HFF-Myc (cell line): ENCODE measurements around the gene FAU.
"Not testable (repeated sequence)": the region's sequence is repeated elsewhere in the genome, so short reads cannot be mapped to it uniquely, and the experiment has no call there.

Experiments
- DNase-seq: peaks from one replicate; pipeline ENCODE4 v3.0.0-alpha.2; 2011; ENCODE audit warnings: low read depth; ENCODE audit errors: extremely low read depth
- H3K4me3 ChIP-seq: replicated peaks from 2 replicates; pipeline ENCODE4 v1.5.1; 2011; ENCODE audit warnings: low read depth, mild to moderate bottlenecking, control low read depth, low read length
- TF ChIP-seq, protein P1 (sequence below): IDR thresholded peaks from 2 replicates; pipeline ENCODE4 v1.5.1; 2012; ENCODE audit warnings: mild to moderate bottlenecking, low read depth, low read length, control low read depth; ENCODE audit errors: missing control alignments

The FAU gene

GRCh38 chr11:65151331-65151899, 29.5 kb upstream of the FAU start:
- no peak for DNase-seq

GRCh38 chr11:65150509-65151299, 28.8 kb upstream of the FAU start:
- peak; percentile 78 for DNase-seq
- TF ChIP-seq, protein P1, sequence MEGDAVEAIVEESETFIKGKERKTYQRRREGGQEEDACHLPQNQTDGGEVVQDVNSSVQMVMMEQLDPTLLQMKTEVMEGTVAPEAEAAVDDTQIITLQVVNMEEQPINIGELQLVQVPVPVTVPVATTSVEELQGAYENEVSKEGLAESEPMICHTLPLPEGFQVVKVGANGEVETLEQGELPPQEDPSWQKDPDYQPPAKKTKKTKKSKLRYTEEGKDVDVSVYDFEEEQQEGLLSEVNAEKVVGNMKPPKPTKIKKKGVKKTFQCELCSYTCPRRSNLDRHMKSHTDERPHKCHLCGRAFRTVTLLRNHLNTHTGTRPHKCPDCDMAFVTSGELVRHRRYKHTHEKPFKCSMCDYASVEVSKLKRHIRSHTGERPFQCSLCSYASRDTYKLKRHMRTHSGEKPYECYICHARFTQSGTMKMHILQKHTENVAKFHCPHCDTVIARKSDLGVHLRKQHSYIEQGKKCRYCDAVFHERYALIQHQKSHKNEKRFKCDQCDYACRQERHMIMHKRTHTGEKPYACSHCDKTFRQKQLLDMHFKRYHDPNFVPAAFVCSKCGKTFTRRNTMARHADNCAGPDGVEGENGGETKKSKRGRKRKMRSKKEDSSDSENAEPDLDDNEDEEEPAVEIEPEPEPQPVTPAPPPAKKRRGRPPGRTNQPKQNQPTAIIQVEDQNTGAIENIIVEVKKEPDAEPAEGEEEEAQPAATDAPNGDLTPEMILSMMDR, result no peak
- H3K4me3 ChIP-seq, result no peak overlapping the region

More at GRCh38 chr11:65151331-65151899, 29.5 kb upstream of the FAU start:
- TF ChIP-seq, protein P1, result no peak
- H3K4me3 ChIP-seq, result no peak overlapping the region

DNA sequence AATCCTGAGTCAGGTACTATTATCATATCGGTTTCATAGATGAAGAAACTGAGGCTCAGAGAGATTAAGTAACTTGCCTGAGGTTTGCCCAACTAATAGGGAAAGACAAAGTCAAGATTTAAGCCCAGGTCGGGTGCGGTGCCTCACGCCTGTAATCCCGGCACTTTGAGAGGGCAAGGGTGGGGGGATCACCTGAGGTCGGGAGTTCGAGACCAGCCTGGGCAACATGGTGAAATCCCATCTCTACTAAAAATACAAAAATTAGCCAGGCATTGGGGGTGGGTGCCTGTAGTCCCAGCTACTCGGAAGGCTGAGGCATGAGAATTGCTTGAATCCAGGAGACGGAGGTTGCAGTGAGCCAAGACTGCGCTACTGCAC, 28.2 kb upstream of the FAU start:
- DNase-seq, H3K4me3 ChIP-seq: not testable (repeated sequence)

- TF ChIP-seq, protein P1, result no peak
- DNase-seq, result no peak
Observed at GRCh38 chr11:65148657-65149056, 26.7 kb upstream of the FAU start.

DNA sequence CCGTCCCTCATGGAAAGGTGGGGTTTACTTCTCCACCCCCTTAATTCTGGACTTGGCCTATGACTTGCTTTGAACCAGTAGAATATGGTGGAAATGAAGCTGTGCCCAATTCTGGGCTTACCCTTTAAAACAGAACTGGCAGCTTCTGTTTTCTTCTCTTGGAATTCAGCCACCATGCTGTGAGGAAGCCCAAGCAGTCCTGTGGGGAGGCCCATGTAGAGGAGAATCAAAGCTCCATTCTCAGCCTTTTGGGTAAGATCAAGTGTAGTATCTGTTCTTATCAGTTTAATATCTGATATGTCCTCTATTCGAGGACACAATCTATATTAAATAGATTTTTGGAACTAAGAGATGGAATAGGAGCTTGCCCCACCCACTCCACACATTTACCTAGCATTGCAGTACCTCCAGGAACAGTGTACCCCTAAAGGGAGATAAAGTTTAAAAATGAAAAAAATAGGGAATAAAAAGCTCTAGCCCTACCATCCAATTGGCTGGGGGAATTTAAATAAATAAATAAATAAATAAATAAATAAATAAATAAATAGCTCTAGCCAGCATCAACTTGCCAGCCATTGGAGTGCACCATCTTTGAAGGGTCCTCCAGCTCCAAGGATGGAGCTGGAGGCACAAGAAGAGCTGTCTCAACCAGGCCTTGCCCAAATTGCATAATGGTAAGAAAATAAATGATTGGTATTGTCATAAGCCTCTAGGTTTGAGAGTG, 25.6 kb upstream of the FAU start:
- DNase-seq, result no peak
- no peak overlapping the region for H3K4me3 ChIP-seq
- TF ChIP-seq, protein P1, result no peak

More at GRCh38 chr11:65148657-65149056, 26.7 kb upstream of the FAU start:
- H3K4me3 ChIP-seq, result no peak overlapping the region

DNA sequence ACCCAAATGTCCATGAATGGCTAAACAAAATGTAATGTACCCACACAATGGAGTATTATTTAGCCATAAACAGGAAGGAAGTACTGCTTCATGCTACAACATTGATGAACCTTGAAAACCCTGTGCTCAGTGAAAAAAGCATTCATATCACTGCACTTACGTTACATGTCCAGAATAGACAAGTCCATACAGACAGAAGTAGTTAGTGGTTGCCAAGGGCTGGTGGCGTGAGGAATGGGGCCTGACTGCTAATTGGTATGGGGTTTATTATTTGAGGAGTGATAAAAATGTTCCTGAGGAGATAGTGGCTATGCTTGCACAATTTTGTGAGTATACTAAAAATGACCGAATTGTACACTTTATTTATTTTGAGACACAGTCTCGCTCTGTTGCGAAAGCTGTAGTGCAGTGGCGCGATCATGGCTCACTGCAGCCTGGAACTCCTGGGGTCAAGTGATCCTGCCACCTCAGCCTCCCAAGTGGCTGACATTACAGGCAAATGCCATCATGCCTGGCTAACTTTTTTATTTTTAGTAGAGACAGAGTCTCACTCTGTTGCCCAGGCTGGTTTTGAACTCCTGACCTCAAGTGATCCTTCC, 20.1 kb upstream of the FAU start:
- TF ChIP-seq, protein P1, result no peak
- no peak overlapping the region for H3K4me3 ChIP-seq
- no peak for DNase-seq

- TF ChIP-seq, protein P1, result no peak
- no peak for DNase-seq
- no peak overlapping the region for H3K4me3 ChIP-seq
Observed at GRCh38 chr11:65136515-65137096, 14.7 kb upstream of the FAU start.
